ENCODE measurements around the gene CDK15. TPM values are rescaled to one million over a fixed set of nuclear protein-coding genes. Genes with fewer than 3 reads are reported as not detected.

The CDK15 gene
- total and polyA plus RNA-seq, 2 donors (not counting 1 experiment from before 2014, with no cell fraction given), result not detected

DNA sequence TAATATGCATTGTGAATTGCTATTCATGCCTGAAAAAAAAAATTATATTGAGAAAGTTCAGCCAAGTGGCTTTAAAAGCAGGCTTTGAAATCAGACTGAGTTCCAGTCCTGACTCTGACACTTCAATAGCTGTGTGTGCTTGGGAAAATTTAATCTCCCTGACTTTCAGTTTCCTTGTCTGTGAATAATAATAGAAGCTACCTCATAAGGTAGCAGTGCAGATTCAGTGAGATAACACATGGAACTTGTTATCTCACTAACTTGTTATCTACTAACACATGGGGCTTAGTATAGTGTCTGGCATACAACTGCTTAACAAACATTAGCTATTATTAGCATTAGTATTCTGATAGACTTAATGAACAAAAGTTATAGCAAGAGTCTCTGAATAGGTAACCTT is 40.5 kb upstream of the CDK15 start:
- H3K4me3 ChIP-seq (ENCODE audit: control extremely low read depth in 1 of 5, extremely low read depth in 1 of 5, insufficient read depth in 1 of 5, low read depth in 2 of 5, low read length in 4 of 5), result no peak overlapping the region
- DNase-seq (no peak), ATAC-seq (ENCODE audit: low read depth) (no peak)
- H3K27ac Mint-ChIP-seq, result no peak overlapping the region
- no peaks in the 10 kb centered on the region for H3K27me3 Mint-ChIP-seq
- no peak overlapping the region for H3K9ac ChIP-seq (ENCODE audit: low read length)
- no peak overlapping the region for H3K4me3 Mint-ChIP-seq
- peaks cover 0 to 9% of the 10 kb centered on the region in 2 experiments for H3K36me3 ChIP-seq (replicated peaks in 1 of 2; ENCODE audit: control extremely low read depth in 1 of 2, control insufficient read depth in 1 of 2, extremely low read depth in 1 of 2, insufficient read depth in 2 of 2, low read length in 1 of 2)
- no peak for TF ChIP-seq EZH2 (IDR thresholded peaks at IDR 0.05; ENCODE audit: borderline replicate concordance, insufficient read depth, low read depth, low read length, poor library complexity, severe bottlenecking)
- TF ChIP-seq, protein P1, sequence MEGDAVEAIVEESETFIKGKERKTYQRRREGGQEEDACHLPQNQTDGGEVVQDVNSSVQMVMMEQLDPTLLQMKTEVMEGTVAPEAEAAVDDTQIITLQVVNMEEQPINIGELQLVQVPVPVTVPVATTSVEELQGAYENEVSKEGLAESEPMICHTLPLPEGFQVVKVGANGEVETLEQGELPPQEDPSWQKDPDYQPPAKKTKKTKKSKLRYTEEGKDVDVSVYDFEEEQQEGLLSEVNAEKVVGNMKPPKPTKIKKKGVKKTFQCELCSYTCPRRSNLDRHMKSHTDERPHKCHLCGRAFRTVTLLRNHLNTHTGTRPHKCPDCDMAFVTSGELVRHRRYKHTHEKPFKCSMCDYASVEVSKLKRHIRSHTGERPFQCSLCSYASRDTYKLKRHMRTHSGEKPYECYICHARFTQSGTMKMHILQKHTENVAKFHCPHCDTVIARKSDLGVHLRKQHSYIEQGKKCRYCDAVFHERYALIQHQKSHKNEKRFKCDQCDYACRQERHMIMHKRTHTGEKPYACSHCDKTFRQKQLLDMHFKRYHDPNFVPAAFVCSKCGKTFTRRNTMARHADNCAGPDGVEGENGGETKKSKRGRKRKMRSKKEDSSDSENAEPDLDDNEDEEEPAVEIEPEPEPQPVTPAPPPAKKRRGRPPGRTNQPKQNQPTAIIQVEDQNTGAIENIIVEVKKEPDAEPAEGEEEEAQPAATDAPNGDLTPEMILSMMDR (IDR thresholded peaks at IDR 0.05), result no peak
- ChIA-PET CTCF (interaction anchor here (0.7 kb wide), 1 partner anchor 63 kb away, joined by 3 read pairs; no protein-coding TSS in a partner anchor), POLR2A (no interaction called here)
- H3K4me1 Mint-ChIP-seq, result no peaks in the 10 kb centered on the region
- H3K9me3 ChIP-seq (ENCODE audit: control extremely low read depth in 1 of 3, control insufficient read depth in 2 of 3, insufficient read depth in 1 of 3, low read length in 2 of 3), result no peaks in the 10 kb centered on the region
- no peak overlapping the region for H3K27ac ChIP-seq (ENCODE audit: low read length in 2 of 2)
- H3K9me3 Mint-ChIP-seq (ENCODE audit: insufficient read depth), result no peaks in the 10 kb centered on the region
- no peak overlapping the region for H2AFZ ChIP-seq (ENCODE audit: insufficient read depth, low read depth, low read length, poor library complexity, severe bottlenecking)
- no peaks in the 10 kb centered on the region for H3K79me2 ChIP-seq (ENCODE audit: control insufficient read depth, insufficient read depth, low read length)
- no peak overlapping the region for H3K4me2 ChIP-seq (replicated peaks; ENCODE audit: low read depth, low read length, poor library complexity, severe bottlenecking)
- H3K4me1 ChIP-seq (ENCODE audit: control insufficient read depth in 2 of 2, insufficient read depth in 2 of 2, low read length in 2 of 2), result no peaks in the 10 kb centered on the region
- intact Hi-C loops (cut with micrococcal nuclease), result no loop called here
- H3K27me3 ChIP-seq (replicated peaks in 1 of 4; ENCODE audit: control extremely low read depth in 1 of 4, control insufficient read depth in 3 of 4, insufficient read depth in 4 of 4, low read length in 3 of 4), result no peaks in the 10 kb centered on the region
- no peaks in the 10 kb centered on the region for H4K20me1 ChIP-seq (ENCODE audit: control insufficient read depth, insufficient read depth, low read length, poor library complexity, severe bottlenecking)

DNA sequence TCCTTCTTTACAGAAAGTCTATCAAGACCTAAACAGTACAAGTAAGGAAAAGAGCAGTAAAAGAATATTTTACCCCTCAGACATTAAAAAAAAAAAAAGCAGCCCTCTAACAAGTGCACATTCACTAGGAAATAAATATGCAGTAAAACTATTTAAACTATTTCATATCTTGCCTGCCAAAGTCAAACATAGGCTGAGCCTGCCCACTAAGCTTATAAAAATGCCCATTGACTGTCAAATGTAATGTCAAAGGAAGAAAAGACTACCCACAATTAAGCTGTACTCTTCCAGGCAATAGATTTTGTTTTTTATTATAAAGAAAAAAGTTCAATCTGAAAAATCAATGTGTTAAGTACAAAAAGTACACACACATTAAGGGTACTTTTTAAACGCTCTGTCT is 37.4 kb upstream of the CDK15 start:
- POLR2A ChIA-PET, result no interaction called here
- TF ChIP-seq, protein P1 (IDR thresholded peaks at IDR 0.05), result no peak
- no peak for TF ChIP-seq EZH2 (IDR thresholded peaks at IDR 0.05; ENCODE audit: borderline replicate concordance, insufficient read depth, low read depth, low read length, poor library complexity, severe bottlenecking)
- H3K4me2 ChIP-seq (replicated peaks; ENCODE audit: low read depth, low read length, poor library complexity, severe bottlenecking), result no peak overlapping the region
- no peak for DNase-seq
- CTCF ChIA-PET, result interaction anchor here (1.7 kb wide), 1 partner anchor 92 kb away, joined by 6 read pairs; no protein-coding TSS in a partner anchor
- H3K36me3 ChIP-seq (replicated peaks in 1 of 2; ENCODE audit: control extremely low read depth in 1 of 2, control insufficient read depth in 1 of 2, extremely low read depth in 1 of 2, insufficient read depth in 2 of 2, low read length in 1 of 2), result peaks cover 0 to 5% of the 10 kb centered on the region in 2 experiments
- no peak overlapping the region for H3K9ac ChIP-seq (ENCODE audit: low read length)
- WGBS (ENCODE audit: insufficient coverage), result no CpG with 5 or more reads among the region's 1 CpG
- Mint-ChIP-seq H3K9me3 (ENCODE audit: insufficient read depth) (no peaks in the 10 kb centered on the region), H3K4me1 (no peaks in the 10 kb centered on the region), H3K27ac (no peak overlapping the region), H3K27me3 (no peaks in the 10 kb centered on the region), H3K4me3 (no peak overlapping the region)
- no peak for ATAC-seq (ENCODE audit: low read depth)
- H3K27ac ChIP-seq (ENCODE audit: low read length in 2 of 2), result no peak overlapping the region
- no peaks in the 10 kb centered on the region for H4K20me1 ChIP-seq (ENCODE audit: control insufficient read depth, insufficient read depth, low read length, poor library complexity, severe bottlenecking)
- no peaks in the 10 kb centered on the region for H3K4me1 ChIP-seq (ENCODE audit: control insufficient read depth in 2 of 2, insufficient read depth in 2 of 2, low read length in 2 of 2)
- intact Hi-C loops (cut with micrococcal nuclease), result no loop called here
- no peak overlapping the region for H2AFZ ChIP-seq (ENCODE audit: insufficient read depth, low read depth, low read length, poor library complexity, severe bottlenecking)
- H3K4me3 ChIP-seq (ENCODE audit: control extremely low read depth in 1 of 5, extremely low read depth in 1 of 5, insufficient read depth in 1 of 5, low read depth in 2 of 5, low read length in 4 of 5), result no peak overlapping the region
- no peaks in the 10 kb centered on the region for H3K27me3 ChIP-seq (replicated peaks in 1 of 4; ENCODE audit: control extremely low read depth in 1 of 4, control insufficient read depth in 3 of 4, insufficient read depth in 4 of 4, low read length in 3 of 4)
- no peaks in the 10 kb centered on the region for H3K9me3 ChIP-seq (ENCODE audit: control extremely low read depth in 1 of 3, control insufficient read depth in 2 of 3, insufficient read depth in 1 of 3, low read length in 2 of 3)
- peaks cover 7% of the 10 kb centered on the region for H3K79me2 ChIP-seq (ENCODE audit: control insufficient read depth, insufficient read depth, low read length)

All from B cell (primary cell).